ENCODE results near the gene LYRM4. TPM values are rescaled to one million over a fixed set of nuclear protein-coding genes. Genes with fewer than 3 reads are reported as not detected.

Gene LYRM4
- total and polyA plus RNA-seq, 9 of the 15 experiments (the other 6 are each of a cell fraction or from before 2014, with no cell fraction given) = 24.2 to 69.4 (median 41.8) TPM

DNA sequence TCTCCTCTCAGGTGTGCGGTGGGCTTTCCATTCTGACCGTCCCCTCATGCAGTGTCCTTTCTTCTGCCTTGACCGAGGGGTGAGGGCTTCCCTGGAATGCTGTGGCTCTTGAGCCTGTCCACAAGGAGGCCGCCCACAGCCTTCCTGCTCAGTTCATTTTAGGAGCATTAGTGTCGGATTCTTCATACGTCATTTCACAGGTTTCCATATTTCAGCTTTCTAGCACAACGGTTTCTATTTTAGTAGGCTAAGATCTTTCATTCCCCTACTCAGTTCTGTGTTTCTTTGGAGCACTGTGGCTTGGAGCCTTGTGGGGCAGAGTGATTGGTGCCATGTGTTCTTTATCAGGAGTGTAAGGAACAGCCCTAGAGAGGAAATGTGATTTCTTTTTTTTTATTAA, 170.1 kb downstream of the LYRM4 start:
- no peaks in the 10 kb centered on the region for H3K9me3 ChIP-seq (replicated peaks; ENCODE audit: control insufficient read depth, insufficient read depth, low read depth, low read length)
- peaks cover 3 to 8% of the 10 kb centered on the region in 2 experiments; a peak in 3 of 5 replicates for H3K4me1 ChIP-seq (replicated peaks in 1 of 2; ENCODE audit: control insufficient read depth in 2 of 2, insufficient read depth in 2 of 2, low read length in 2 of 2)
- H3K9me1 ChIP-seq (ENCODE audit: control insufficient read depth, insufficient read depth, low read length) = no peaks in the 10 kb centered on the region
- no peak overlapping the region for H2AFZ ChIP-seq (ENCODE audit: low read depth, low read length)
- DNase-seq (ENCODE audit: extremely low read depth in 1 of 4, low spot score in 3 of 4) (no peak), ATAC-seq (no peak), FAIRE-seq (no peak)
- no peaks in the 10 kb centered on the region for H4K20me1 ChIP-seq (replicated peaks; ENCODE audit: control insufficient read depth, insufficient read depth, low read length)
- no TSS peak for BruUV-seq (replicated peaks)
- no peak overlapping the region for H3K9ac ChIP-seq (ENCODE audit: insufficient read depth in 1 of 2, low read depth in 2 of 2, low read length in 2 of 2)
- peaks cover 13 to 15% of the 10 kb centered on the region in 2 experiments for H3K27me3 ChIP-seq (ENCODE audit: control insufficient read depth in 2 of 2, insufficient read depth in 2 of 2, low read length in 2 of 2)
- POLR2A ChIA-PET = interaction anchor here (0.6 to 0.7 kb wide), 3 partner anchors 17 to 342 kb away, joined by 3 read pairs; no protein-coding TSS in a partner anchor
- WGBS (ENCODE audit: insufficient coverage, low coverage, missing lambda C conversion rate) = 8% methylated on average over 7 of the region's 7 CpGs
- intact Hi-C loops (cut with micrococcal nuclease) = no loop called here
- no peaks in the 10 kb centered on the region for H3K36me3 ChIP-seq (ENCODE audit: control insufficient read depth, insufficient read depth, low read length)
- H3K4me2 ChIP-seq (ENCODE audit: insufficient read depth, low read length) = no peak overlapping the region
- in situ Hi-C loops (cut with MboI) = no loop called here
- H3K79me2 ChIP-seq (ENCODE audit: control insufficient read depth, insufficient read depth, low read length) = no peaks in the 10 kb centered on the region
- CTCF ChIA-PET (ENCODE audit: low intra/inter-chr PET ratio) = no interaction called here
- no peak overlapping the region for H3K27ac ChIP-seq (ENCODE audit: extremely low read depth, low read depth, low read length)
- H3K4me3 ChIP-seq = no peak overlapping the region
- TF ChIP-seq TEAD2 (tag; IDR thresholded peaks at IDR 0.05) (no peak), HEY1 (CRISPR knock-in tag; IDR thresholded peaks at IDR 0.05; ENCODE audit: borderline replicate concordance) (no peak), NR2C1 (IDR thresholded peaks at IDR 0.05) (no peak), NR2C1 (tag; IDR thresholded peaks at IDR 0.05) (no peak), TGIF2 (CRISPR knock-in tag; IDR thresholded peaks at IDR 0.05) (no peak), SIN3A (IDR thresholded peaks at IDR 0.05; ENCODE audit: borderline replicate concordance in 2 of 2, control insufficient read depth in 1 of 2, low read depth in 2 of 2, low read length in 2 of 2) (no peak), CTBP1 (IDR thresholded peaks at IDR 0.05; ENCODE audit: borderline replicate concordance) (no peak), HNRNPH1 (optimal IDR thresholded peaks at IDR 0.05; ENCODE audit: low read depth, low read length) (no peak), NCOA2 (IDR thresholded peaks at IDR 0.05; ENCODE audit: partially characterized antibody in 2 of 2) (no peak), HDAC6 (IDR thresholded peaks at IDR 0.05; ENCODE audit: low read depth, low read length) (no peak), ESRRB (CRISPR knock-in tag; IDR thresholded peaks at IDR 0.05; ENCODE audit: borderline replicate concordance) (no peak)
- TF ChIP-seq, protein P1, sequence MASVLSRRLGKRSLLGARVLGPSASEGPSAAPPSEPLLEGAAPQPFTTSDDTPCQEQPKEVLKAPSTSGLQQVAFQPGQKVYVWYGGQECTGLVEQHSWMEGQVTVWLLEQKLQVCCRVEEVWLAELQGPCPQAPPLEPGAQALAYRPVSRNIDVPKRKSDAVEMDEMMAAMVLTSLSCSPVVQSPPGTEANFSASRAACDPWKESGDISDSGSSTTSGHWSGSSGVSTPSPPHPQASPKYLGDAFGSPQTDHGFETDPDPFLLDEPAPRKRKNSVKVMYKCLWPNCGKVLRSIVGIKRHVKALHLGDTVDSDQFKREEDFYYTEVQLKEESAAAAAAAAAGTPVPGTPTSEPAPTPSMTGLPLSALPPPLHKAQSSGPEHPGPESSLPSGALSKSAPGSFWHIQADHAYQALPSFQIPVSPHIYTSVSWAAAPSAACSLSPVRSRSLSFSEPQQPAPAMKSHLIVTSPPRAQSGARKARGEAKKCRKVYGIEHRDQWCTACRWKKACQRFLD (CRISPR knock-in tag; IDR thresholded peaks at IDR 0.05) = no peak
- TF ChIP-seq, protein P2, sequence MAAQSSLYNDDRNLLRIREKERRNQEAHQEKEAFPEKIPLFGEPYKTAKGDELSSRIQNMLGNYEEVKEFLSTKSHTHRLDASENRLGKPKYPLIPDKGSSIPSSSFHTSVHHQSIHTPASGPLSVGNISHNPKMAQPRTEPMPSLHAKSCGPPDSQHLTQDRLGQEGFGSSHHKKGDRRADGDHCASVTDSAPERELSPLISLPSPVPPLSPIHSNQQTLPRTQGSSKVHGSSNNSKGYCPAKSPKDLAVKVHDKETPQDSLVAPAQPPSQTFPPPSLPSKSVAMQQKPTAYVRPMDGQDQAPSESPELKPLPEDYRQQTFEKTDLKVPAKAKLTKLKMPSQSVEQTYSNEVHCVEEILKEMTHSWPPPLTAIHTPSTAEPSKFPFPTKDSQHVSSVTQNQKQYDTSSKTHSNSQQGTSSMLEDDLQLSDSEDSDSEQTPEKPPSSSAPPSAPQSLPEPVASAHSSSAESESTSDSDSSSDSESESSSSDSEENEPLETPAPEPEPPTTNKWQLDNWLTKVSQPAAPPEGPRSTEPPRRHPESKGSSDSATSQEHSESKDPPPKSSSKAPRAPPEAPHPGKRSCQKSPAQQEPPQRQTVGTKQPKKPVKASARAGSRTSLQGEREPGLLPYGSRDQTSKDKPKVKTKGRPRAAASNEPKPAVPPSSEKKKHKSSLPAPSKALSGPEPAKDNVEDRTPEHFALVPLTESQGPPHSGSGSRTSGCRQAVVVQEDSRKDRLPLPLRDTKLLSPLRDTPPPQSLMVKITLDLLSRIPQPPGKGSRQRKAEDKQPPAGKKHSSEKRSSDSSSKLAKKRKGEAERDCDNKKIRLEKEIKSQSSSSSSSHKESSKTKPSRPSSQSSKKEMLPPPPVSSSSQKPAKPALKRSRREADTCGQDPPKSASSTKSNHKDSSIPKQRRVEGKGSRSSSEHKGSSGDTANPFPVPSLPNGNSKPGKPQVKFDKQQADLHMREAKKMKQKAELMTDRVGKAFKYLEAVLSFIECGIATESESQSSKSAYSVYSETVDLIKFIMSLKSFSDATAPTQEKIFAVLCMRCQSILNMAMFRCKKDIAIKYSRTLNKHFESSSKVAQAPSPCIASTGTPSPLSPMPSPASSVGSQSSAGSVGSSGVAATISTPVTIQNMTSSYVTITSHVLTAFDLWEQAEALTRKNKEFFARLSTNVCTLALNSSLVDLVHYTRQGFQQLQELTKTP (IDR thresholded peaks at IDR 0.05; ENCODE audit: low read depth in 1 of 2, partially characterized antibody in 2 of 2) = no peak
- TF ChIP-seq, protein P3, sequence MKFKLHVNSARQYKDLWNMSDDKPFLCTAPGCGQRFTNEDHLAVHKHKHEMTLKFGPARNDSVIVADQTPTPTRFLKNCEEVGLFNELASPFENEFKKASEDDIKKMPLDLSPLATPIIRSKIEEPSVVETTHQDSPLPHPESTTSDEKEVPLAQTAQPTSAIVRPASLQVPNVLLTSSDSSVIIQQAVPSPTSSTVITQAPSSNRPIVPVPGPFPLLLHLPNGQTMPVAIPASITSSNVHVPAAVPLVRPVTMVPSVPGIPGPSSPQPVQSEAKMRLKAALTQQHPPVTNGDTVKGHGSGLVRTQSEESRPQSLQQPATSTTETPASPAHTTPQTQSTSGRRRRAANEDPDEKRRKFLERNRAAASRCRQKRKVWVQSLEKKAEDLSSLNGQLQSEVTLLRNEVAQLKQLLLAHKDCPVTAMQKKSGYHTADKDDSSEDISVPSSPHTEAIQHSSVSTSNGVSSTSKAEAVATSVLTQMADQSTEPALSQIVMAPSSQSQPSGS (CRISPR knock-in tag; IDR thresholded peaks at IDR 0.05) = no peak

All from K562 (cell line).